Mammary epithelial cell (primary cell): ENCODE data around the gene CSNK2A2.

ENCODE experiments used
- CTCF ChIP-seq, 2 donors: IDR thresholded peaks in 1 of 2; conservative IDR thresholded peaks in 1 of 2; 2 replicates each; pipeline ENCODE4 v1.5.1; 2011 to 2012; ENCODE audit warnings: inconsistent platforms in 2 of 2, low read length in 2 of 2, mild to moderate bottlenecking in 2 of 2, control low read depth in 1 of 2, low read depth in 1 of 2; ENCODE audit not compliant: insufficient read depth in 1 of 2; ENCODE audit errors: extremely low read depth in 1 of 2
- EZH2 ChIP-seq: IDR thresholded peaks from 2 replicates; pipeline ENCODE4 v1.6.1; 2012; ENCODE audit warnings: low read length, inconsistent platforms, borderline replicate concordance

GRCh38 chr16:58138852-58139251, 59.1 kb downstream of the CSNK2A2 start:
- TF ChIP-seq EZH2 (no peak), CTCF (conservative IDR thresholded peaks at IDR 0.05 in 1 of 2, IDR thresholded peaks at IDR 0.05 in 1 of 2; ENCODE audit: extremely low read depth in 1 of 2, insufficient read depth in 1 of 2, low read depth in 1 of 2, low read length in 2 of 2) (no peak)
